Measurements from ENCODE around the gene KAT2B.

The KAT2B gene

GRCh38 chr3:20054549-20054987 lies 14.3 kb downstream of the KAT2B start:
- peak; percentile 61 to 90 for DNase-seq
- peak; percentile 97 for ATAC-seq
- peak overlapping the region in 1 of 2 donors; percentile 6 for H3K4me3 Mint-ChIP-seq
- H3K27ac Mint-ChIP-seq: peak overlapping the region in 1 of 2 donors; percentile 49
- no peaks in the 10 kb centered on the region for H3K27me3 Mint-ChIP-seq
- H3K9me3 Mint-ChIP-seq: no peaks in the 10 kb centered on the region
- peaks cover 39% of the 10 kb centered on the region for H3K4me1 Mint-ChIP-seq

- Mint-ChIP-seq H3K4me1 (peaks cover 39% of the 10 kb centered on the region), H3K27me3 (no peaks in the 10 kb centered on the region), H3K4me3 (no peak overlapping the region), H3K9me3 (no peaks in the 10 kb centered on the region), H3K27ac (no peak overlapping the region)
- ATAC-seq (no peak), DNase-seq (peak in 1 of 2 donors; percentile 16)
These were observed 15.0 kb downstream of the KAT2B start for GRCh38 chr3:20055020-20055775.

GRCh38 chr3:20055842-20056241 lies 15.6 kb downstream of the KAT2B start:
- ATAC-seq (no peak), DNase-seq (no peak)
- no peaks in the 10 kb centered on the region for H3K27me3 Mint-ChIP-seq
- H3K27ac Mint-ChIP-seq: no peak overlapping the region
- H3K4me1 Mint-ChIP-seq: peaks cover 35% of the 10 kb centered on the region
- H3K9me3 Mint-ChIP-seq: no peaks in the 10 kb centered on the region
- H3K4me3 Mint-ChIP-seq: no peak overlapping the region

GRCh38 chr3:20056725-20057611 lies 16.7 kb downstream of the KAT2B start:
- no peaks in the 10 kb centered on the region for H3K9me3 Mint-ChIP-seq
- no peaks in the 10 kb centered on the region for H3K27me3 Mint-ChIP-seq
- no peak overlapping the region for H3K4me3 Mint-ChIP-seq
- H3K27ac Mint-ChIP-seq: no peak overlapping the region
- peaks cover 31% of the 10 kb centered on the region for H3K4me1 Mint-ChIP-seq
- ATAC-seq: peak; percentile 58
- peak in 1 of 2 donors; percentile 65 for DNase-seq

DNA sequence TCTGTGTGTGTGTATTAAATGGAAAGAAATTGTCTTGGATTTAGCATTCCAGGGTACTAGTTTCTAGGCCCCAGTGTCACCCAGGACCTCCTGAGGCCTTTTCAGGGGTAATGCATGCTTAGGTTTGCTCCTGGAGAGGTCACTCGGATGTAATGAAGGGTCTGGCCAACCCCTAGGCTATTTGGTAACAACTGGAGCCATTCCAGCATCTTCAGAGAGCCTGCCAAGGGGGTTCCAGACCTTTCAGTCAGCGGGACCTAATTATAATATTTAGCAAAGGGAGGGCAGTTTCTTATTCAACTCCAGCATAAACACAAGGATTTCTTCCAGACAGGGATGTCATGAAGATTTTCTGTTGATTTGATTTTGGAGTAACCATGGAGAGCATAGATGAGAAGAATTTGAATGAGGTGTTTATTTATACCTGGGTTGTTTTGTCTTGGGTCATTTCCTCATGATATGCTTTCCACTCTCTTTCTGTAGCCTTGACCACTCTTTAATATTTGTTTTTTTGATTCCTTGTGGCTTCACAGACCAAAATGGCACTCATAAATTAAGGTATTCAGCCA lies 17.4 kb downstream of the KAT2B start:
- H3K27ac Mint-ChIP-seq: no peak overlapping the region
- H3K9me3 Mint-ChIP-seq: no peaks in the 10 kb centered on the region
- no peaks in the 10 kb centered on the region for H3K27me3 Mint-ChIP-seq
- no peak overlapping the region for H3K4me3 Mint-ChIP-seq
- DNase-seq: no peak
- peaks cover 24% of the 10 kb centered on the region for H3K4me1 Mint-ChIP-seq
- no peak for ATAC-seq

GRCh38 chr3:20059929-20060328 lies 19.7 kb downstream of the KAT2B start:
- Mint-ChIP-seq H3K4me1 (peaks cover 38% of the 10 kb centered on the region), H3K27me3 (no peaks in the 10 kb centered on the region), H3K9me3 (no peaks in the 10 kb centered on the region), H3K27ac (no peak overlapping the region), H3K4me3 (no peak overlapping the region)
- ATAC-seq (no peak), DNase-seq (no peak)

- peaks cover 42% of the 10 kb centered on the region for H3K4me1 Mint-ChIP-seq
- no peak overlapping the region for H3K27ac Mint-ChIP-seq
- H3K9me3 Mint-ChIP-seq: no peaks in the 10 kb centered on the region
- peak; percentile 69 for ATAC-seq
- no peaks in the 10 kb centered on the region for H3K27me3 Mint-ChIP-seq
- peak in 1 of 2 donors; percentile 25 for DNase-seq
- H3K4me3 Mint-ChIP-seq: peak overlapping the region; percentile 21 to 41
These were observed 20.9 kb downstream of the KAT2B start for GRCh38 chr3:20060974-20061685.

DNA sequence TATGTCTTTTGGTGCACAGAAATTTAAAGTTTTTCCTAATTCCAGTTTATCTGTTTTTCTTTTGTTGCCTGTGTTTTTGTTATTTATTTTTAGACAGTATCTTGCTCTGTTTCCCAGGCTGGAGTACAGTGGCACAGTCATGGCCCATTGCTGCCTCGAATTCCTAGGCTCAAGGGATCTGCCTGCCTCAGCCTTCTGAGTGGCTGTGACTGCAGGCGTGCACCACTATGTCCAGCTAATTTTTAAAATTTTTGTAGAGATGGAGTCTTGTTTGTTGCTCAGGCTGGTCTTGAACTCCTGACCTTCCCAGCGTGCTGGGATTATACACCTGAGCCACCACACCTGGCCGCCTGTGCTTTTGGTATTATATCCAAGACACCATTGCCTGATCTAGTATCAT lies 22.8 kb downstream of the KAT2B start:
- Mint-ChIP-seq H3K27ac (peak overlapping the region in 1 of 2 donors; percentile 91), H3K9me3 (peaks cover 0 to 2% of the 10 kb centered on the region in 2 donors), H3K27me3 (no peaks in the 10 kb centered on the region), H3K4me1 (peaks cover 44% of the 10 kb centered on the region), H3K4me3 (no peak overlapping the region)
- ATAC-seq: no peak
- no peak for DNase-seq

DNA sequence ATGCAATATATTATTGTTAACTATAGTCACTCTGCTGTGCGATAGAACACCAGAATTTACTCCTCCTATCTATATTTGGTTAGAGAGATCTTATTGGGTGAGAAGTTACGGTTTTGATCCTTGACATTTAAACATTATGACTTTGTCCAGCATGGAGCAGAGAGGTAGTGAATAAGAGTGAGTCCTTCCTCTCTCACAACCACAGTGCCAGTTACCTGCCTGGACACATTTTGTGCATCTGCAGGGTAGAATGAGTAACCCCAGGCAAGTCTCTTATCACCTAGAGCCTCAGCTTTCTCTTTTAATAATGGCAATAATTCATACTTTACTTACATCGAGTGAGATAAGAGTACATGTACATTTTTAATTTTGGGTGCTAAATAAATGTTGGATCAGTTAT lies 24.1 kb downstream of the KAT2B start:
- ATAC-seq (no peak), DNase-seq (no peak)
- Mint-ChIP-seq H3K27ac (no peak overlapping the region), H3K27me3 (no peaks in the 10 kb centered on the region), H3K9me3 (peaks cover 0 to 13% of the 10 kb centered on the region in 2 donors), H3K4me3 (no peak overlapping the region), H3K4me1 (peaks cover 58% of the 10 kb centered on the region)

DNA sequence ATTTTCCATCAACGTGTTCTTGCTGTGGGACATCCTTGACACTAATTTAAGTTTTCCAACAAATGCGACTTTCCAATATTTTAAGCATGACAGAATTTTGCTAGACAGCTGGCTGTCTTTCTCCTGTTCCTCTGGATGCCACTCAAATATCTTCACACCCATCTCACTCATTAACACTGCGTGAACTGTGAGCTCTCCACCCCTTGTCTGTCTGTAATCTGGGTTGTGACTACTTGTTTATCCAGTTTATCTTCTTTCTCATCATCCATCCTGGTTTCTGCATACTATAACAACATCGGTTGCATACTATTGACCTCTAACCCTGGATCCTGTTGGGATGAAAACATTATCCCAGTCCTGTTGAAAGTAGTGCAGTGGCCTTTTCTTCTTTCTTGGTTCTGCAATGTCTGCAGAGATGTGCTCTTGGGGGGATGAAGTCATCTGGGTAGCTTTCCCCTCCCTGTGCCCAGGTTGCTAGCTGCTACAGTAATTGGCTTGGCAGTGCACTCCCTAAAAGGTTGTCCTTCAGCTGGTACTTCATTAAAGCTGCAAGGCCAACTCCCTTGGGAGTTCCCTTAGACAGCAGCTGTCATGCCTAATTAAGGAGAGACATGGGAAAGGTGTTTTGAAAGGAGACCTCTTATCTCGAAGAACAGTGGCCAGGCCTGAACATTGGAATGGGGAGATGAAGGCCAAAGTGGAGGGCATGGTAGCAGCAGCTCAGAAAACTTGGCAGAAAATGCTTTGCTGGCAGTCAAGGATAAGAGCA lies 24.7 kb downstream of the KAT2B start:
- Mint-ChIP-seq H3K4me3 (no peak overlapping the region), H3K27ac (no peak overlapping the region), H3K9me3 (peaks cover 0 to 13% of the 10 kb centered on the region in 2 donors), H3K27me3 (no peaks in the 10 kb centered on the region), H3K4me1 (peaks cover 55% of the 10 kb centered on the region)
- ATAC-seq: no peak
- no peak for DNase-seq

DNA sequence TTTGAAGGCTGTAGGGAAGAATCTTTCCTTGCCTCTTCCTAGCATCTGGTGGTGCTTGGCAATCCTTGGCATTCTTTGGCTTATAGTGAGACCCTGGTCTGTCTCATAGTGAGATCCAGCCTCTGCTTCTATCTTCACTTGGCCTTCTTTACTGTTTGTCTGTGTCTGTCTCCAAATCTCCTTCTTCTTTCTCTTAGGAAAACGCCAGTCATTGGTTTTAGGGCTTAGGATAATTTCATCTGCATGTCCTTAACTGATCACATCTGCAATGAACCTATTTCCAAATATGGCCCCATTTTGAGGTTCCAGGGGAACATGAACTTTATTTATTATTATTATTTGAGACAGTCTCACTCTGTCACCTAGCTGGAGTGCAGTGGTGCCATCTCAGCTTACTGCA lies 25.8 kb downstream of the KAT2B start:
- ATAC-seq (no peak), DNase-seq (no peak)
- H3K9me3 Mint-ChIP-seq: peaks cover 0 to 13% of the 10 kb centered on the region in 2 donors
- H3K4me3 Mint-ChIP-seq: no peak overlapping the region
- H3K4me1 Mint-ChIP-seq: peaks cover 48% of the 10 kb centered on the region
- H3K27me3 Mint-ChIP-seq: no peaks in the 10 kb centered on the region
- H3K27ac Mint-ChIP-seq: no peak overlapping the region

GRCh38 chr3:20066850-20067617 lies 26.8 kb downstream of the KAT2B start:
- Mint-ChIP-seq H3K4me1 (peaks cover 43% of the 10 kb centered on the region), H3K27ac (no peak overlapping the region), H3K27me3 (no peaks in the 10 kb centered on the region), H3K9me3 (peaks cover 0 to 13% of the 10 kb centered on the region in 2 donors), H3K4me3 (no peak overlapping the region)
- DNase-seq: no peak
- ATAC-seq: no peak

- DNase-seq (no peak), ATAC-seq (no peak)
- peak overlapping the region in 1 of 2 donors; percentile 9 for H3K27ac Mint-ChIP-seq
- no peaks in the 10 kb centered on the region for H3K27me3 Mint-ChIP-seq
- H3K4me1 Mint-ChIP-seq: peaks cover 33% of the 10 kb centered on the region
- H3K9me3 Mint-ChIP-seq: peaks cover 0 to 13% of the 10 kb centered on the region in 2 donors
- no peak overlapping the region for H3K4me3 Mint-ChIP-seq
These were observed 28.4 kb downstream of the KAT2B start for GRCh38 chr3:20068512-20069177.

GRCh38 chr3:20069178-20069532 lies 28.9 kb downstream of the KAT2B start:
- ATAC-seq (no peak), DNase-seq (no peak)
- Mint-ChIP-seq H3K4me3 (no peak overlapping the region), H3K27ac (no peak overlapping the region), H3K9me3 (peaks cover 0 to 13% of the 10 kb centered on the region in 2 donors), H3K27me3 (no peaks in the 10 kb centered on the region), H3K4me1 (peaks cover 28% of the 10 kb centered on the region)
